H9 (cell line): ENCODE measurements around the gene EIF4H. TPM values are rescaled to one million over a fixed set of nuclear protein-coding genes. Genes with fewer than 3 reads are reported as not detected.
A peak's percentile ranks its signal among the peaks of the same experiment; 100 is the strongest.

ENCODE experiments used
- DNase-seq: peaks from one replicate; pipeline ENCODE4 v3.0.0-alpha.2; 2017
- H2AFZ ChIP-seq: one replicate; pipeline ENCODE4 v1.6.1; 2013; ENCODE audit warnings: mild to moderate bottlenecking, low read length, control low read depth, moderate library complexity
- H2AK5ac ChIP-seq: 2 replicates; pipeline ENCODE4 v1.6.1; 2013; ENCODE audit warnings: low read length, control low read depth, mixed read lengths; ENCODE audit not compliant: insufficient read length
- H2BK120ac ChIP-seq: one replicate; pipeline ENCODE4 v1.6.1; 2013; ENCODE audit warnings: low read depth, mild to moderate bottlenecking, low read length, control low read depth, inconsistent platforms; ENCODE audit not compliant: poor library complexity, severe bottlenecking
- H2BK12ac ChIP-seq: 2 replicates; pipeline ENCODE4 v1.6.1; 2013; ENCODE audit warnings: low read length, control low read depth, mixed read lengths, low read depth; ENCODE audit not compliant: insufficient read length
- H2BK15ac ChIP-seq: 2 replicates; pipeline ENCODE4 v1.6.1; 2013; ENCODE audit warnings: low read depth, low read length, control low read depth
- H2BK20ac ChIP-seq: one replicate; pipeline ENCODE4 v1.6.1; 2013; ENCODE audit warnings: low read depth, mild to moderate bottlenecking, low read length, control low read depth, inconsistent platforms; ENCODE audit not compliant: poor library complexity, severe bottlenecking
- H2BK5ac ChIP-seq: 2 replicates; pipeline ENCODE4 v1.6.1; 2013; ENCODE audit warnings: low read length, control low read depth, mixed read lengths; ENCODE audit not compliant: insufficient read length
- H3K14ac ChIP-seq: 2 replicates; pipeline ENCODE4 v1.6.1; 2013; ENCODE audit warnings: low read length, control low read depth; ENCODE audit not compliant: insufficient read depth
- H3K18ac ChIP-seq: 2 replicates; pipeline ENCODE4 v1.6.1; 2013; ENCODE audit warnings: low read depth, mild to moderate bottlenecking, mixed read lengths, low read length, control low read depth; ENCODE audit not compliant: insufficient read length
- H3K23ac ChIP-seq: 2 replicates; pipeline ENCODE4 v1.6.1; 2013; ENCODE audit warnings: low read length, control low read depth, mixed read lengths, low read depth; ENCODE audit not compliant: insufficient read length
- H3K23me2 ChIP-seq: 2 replicates; pipeline ENCODE4 v1.6.1; 2013; ENCODE audit warnings: low read depth, mild to moderate bottlenecking, mixed read lengths, low read length, control low read depth; ENCODE audit not compliant: insufficient read length, poor library complexity, severe bottlenecking
- H3K27ac ChIP-seq: 2 replicates; pipeline ENCODE4 v1.5.1; 2013; ENCODE audit warnings: low read length, control low read depth, mixed read lengths, low read depth; ENCODE audit not compliant: insufficient read length
- H3K27me3 ChIP-seq: 2 replicates; pipeline ENCODE4 v1.6.1; 2013; ENCODE audit warnings: low read length, control low read depth, inconsistent platforms; ENCODE audit not compliant: insufficient read depth
- H3K4ac ChIP-seq: 2 replicates; pipeline ENCODE4 v1.6.1; 2013; ENCODE audit warnings: low read depth, mild to moderate bottlenecking, control low read depth, inconsistent platforms, low read length, moderate library complexity
- H3K4me1 ChIP-seq: 2 replicates; pipeline ENCODE4 v1.6.1; 2013; ENCODE audit warnings: low read length, control low read depth, inconsistent platforms; ENCODE audit not compliant: insufficient read depth
- H3K4me2 ChIP-seq: 2 replicates; pipeline ENCODE4 v1.6.1; 2013; ENCODE audit warnings: low read length, control low read depth, mixed read lengths; ENCODE audit not compliant: insufficient read length, insufficient read depth
- H3K56ac ChIP-seq: 2 replicates; pipeline ENCODE4 v1.6.1; 2013; ENCODE audit warnings: low read depth, mild to moderate bottlenecking, mixed read lengths, low read length, control low read depth; ENCODE audit not compliant: insufficient read length
- H3K79me1 ChIP-seq: 2 replicates; pipeline ENCODE4 v1.6.1; 2013; ENCODE audit warnings: low read depth, mild to moderate bottlenecking, moderate library complexity, low read length, control low read depth, inconsistent platforms; ENCODE audit not compliant: insufficient read depth, poor library complexity, severe bottlenecking
- H3K79me2 ChIP-seq: 2 replicates; pipeline ENCODE4 v1.6.1; 2013; ENCODE audit warnings: low read length, control low read depth, inconsistent platforms; ENCODE audit not compliant: insufficient read depth
- H3K9ac ChIP-seq: 2 replicates; pipeline ENCODE4 v1.6.1; 2013; ENCODE audit warnings: low read length, control low read depth, mixed read lengths; ENCODE audit not compliant: insufficient read length; ENCODE audit errors: extremely low read depth
- H3K9me3 ChIP-seq: one replicate; pipeline ENCODE4 v1.6.1; 2013; ENCODE audit warnings: low read depth, low read length, inconsistent platforms; ENCODE audit not compliant: control insufficient read depth
- H3T11ph ChIP-seq: one replicate; pipeline ENCODE4 v1.6.1; 2013; ENCODE audit warnings: mild to moderate bottlenecking, low read length, control low read depth, inconsistent platforms
- H4K20me1 ChIP-seq: one replicate; pipeline ENCODE4 v1.6.1; 2013; ENCODE audit not compliant: control insufficient read depth, insufficient read length, insufficient read depth
- H4K5ac ChIP-seq: 2 replicates; pipeline ENCODE4 v1.6.1; 2013; ENCODE audit warnings: low read depth, mild to moderate bottlenecking, mixed read lengths, low read length, control low read depth; ENCODE audit not compliant: insufficient read length
- H4K8ac ChIP-seq: replicated peaks from 2 replicates; pipeline ENCODE4 v1.6.1; 2013; ENCODE audit warnings: low read length, control low read depth, mixed read lengths, low read depth; ENCODE audit not compliant: insufficient read length
- H4K91ac ChIP-seq: 2 replicates; pipeline ENCODE4 v1.6.1; 2013; ENCODE audit warnings: low read depth, mild to moderate bottlenecking, moderate library complexity, mixed read lengths, low read length, control low read depth; ENCODE audit not compliant: insufficient read length
- H3K27ac Mint-ChIP-seq, 3 experiments: 2 replicates in 2 of 3; 3 replicates in 1 of 3; pipeline ENCODE4 v1.8.0; 2020 to 2021; ENCODE audit warnings: mixed read lengths in 3 of 3, mild to moderate bottlenecking in 1 of 3, moderate library complexity in 1 of 3
- H3K27me3 Mint-ChIP-seq: 2 replicates; pipeline ENCODE4 v1.8.0; 2021; ENCODE audit warnings: low read depth, mild to moderate bottlenecking, moderate library complexity, mixed read lengths
- H3K36me3 Mint-ChIP-seq, 3 experiments: 2 replicates in 2 of 3; 3 replicates in 1 of 3; pipeline ENCODE4 v1.8.0; 2020 to 2021; ENCODE audit warnings: low read depth in 3 of 3, mixed read lengths in 3 of 3; ENCODE audit not compliant: insufficient read depth in 1 of 3
- H3K4me1 Mint-ChIP-seq, 2 experiments: 2 replicates each; pipeline ENCODE4 v1.8.0; 2020; ENCODE audit warnings: mixed read lengths in 2 of 2
- H3K4me3 Mint-ChIP-seq, 2 experiments: 2 replicates in 1 of 2; 3 replicates in 1 of 2; pipeline ENCODE4 v1.8.0; 2020 to 2021; ENCODE audit warnings: mild to moderate bottlenecking in 2 of 2, mixed read lengths in 2 of 2, moderate library complexity in 1 of 2
- H3K9me3 Mint-ChIP-seq, 2 experiments: 2 replicates in 1 of 2; 3 replicates in 1 of 2; pipeline ENCODE4 v1.8.0; 2020; ENCODE audit warnings: mild to moderate bottlenecking in 2 of 2, mixed read lengths in 2 of 2, moderate library complexity in 1 of 2
- CTCF ChIP-seq: fragments of 200-600 bp; sonication (generic); conservative IDR thresholded peaks from 3 replicates; pipeline ENCODE4 v1.8.0; 2021; ENCODE audit warnings: antibody characterized with exemption, mild to moderate bottlenecking
- WGBS: extraction: QIAGEN DNeasy Blood & Tissue Kit; methylation state at CpG from one replicate; pipeline ENCODE4 v1.1.7; 2013; ENCODE audit warnings: missing lambda C conversion rate, low lambda C conversion rate, mixed read lengths; ENCODE audit not compliant: insufficient read length; ENCODE audit errors: extremely low coverage; 5-methylcytosine and 5-hydroxymethylcytosine counted together
- total RNA-seq: library from RNA; stranded (reverse); gene quantifications from 2 replicates; pipeline ENCODE4 v1.2.1, GENCODE V29; 2021

The EIF4H gene
- total RNA-seq, 1 experiment from 2014 or later: 363 TPM

DNA sequence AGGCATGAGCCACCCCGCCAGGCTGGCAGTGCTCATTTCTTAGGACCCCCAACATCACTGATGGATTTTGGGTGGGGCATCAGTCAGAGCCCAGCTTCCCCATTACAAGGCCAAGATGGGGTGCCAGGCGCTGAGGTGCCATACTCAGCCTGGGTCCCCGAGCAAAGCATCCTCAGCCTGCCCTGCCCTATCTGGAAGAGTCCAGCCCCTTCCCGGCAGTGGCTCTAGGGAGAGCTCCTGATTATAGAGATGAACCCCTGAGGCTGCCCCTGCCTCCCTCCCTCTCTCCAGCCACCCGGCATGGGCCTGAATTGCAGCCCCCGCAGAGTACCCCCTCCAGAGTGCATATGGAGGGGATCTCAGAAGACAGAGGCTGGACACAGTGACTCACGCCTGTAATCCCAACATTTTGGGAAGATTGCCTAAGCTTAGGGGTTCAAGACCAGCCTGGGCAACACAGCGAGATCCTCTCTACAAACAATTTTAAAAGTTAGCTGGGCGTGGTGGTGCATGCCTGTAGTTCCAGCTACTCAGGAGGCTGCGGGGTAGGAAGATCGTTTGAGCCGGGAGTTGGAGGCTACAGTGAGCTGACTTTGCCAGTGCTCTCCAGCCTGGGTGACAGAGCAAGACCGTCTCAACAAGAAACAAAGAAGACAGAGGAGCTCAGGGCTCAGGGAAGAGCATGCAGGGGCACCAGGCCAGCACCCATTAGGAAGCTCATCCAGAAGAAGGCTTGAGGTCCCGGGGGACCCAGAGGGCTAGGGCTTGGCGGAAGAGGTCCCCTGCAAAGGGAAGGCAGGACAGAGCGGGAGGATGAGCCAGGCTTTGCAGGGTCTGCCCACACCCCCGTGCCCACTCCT, 48.9 kb downstream of the EIF4H start:
- H3K27ac ChIP-seq: no peak overlapping the region
- H3K9me3 ChIP-seq: no peaks in the 10 kb centered on the region
- H3K23ac ChIP-seq: no peak overlapping the region
- H2BK20ac ChIP-seq: no peak overlapping the region
- H4K20me1 ChIP-seq: peaks cover 3% of the 10 kb centered on the region
- Mint-ChIP-seq H3K27ac (peak overlapping the region in 2 of 3 experiments; percentile 85 to 89; a peak in 5 of 7 replicates), H3K36me3 (peaks cover 8 to 18% (median 15%) of the 10 kb centered on the region in 3 experiments), H3K27me3 (peaks cover 2% of the 10 kb centered on the region), H3K4me3 (no peak overlapping the region), H3K9me3 (no peaks in the 10 kb centered on the region; a peak in 1 of 5 replicates), H3K4me1 (peaks cover 7 to 13% of the 10 kb centered on the region in 2 experiments; a peak in 1 of 4 replicates)
- H3K4ac ChIP-seq: no peak overlapping the region
- H4K8ac ChIP-seq: no peak overlapping the region
- peaks cover 3% of the 10 kb centered on the region for H3K23me2 ChIP-seq
- H2BK15ac ChIP-seq: no peak overlapping the region
- no peak overlapping the region for H2BK120ac ChIP-seq
- no peak overlapping the region for H2BK12ac ChIP-seq
- H3K56ac ChIP-seq: no peak overlapping the region
- no peak overlapping the region for H3K18ac ChIP-seq
- no peak overlapping the region for H2AFZ ChIP-seq
- no peak overlapping the region for H3K9ac ChIP-seq
- no peak overlapping the region for H3K4me2 ChIP-seq
- no peak for TF ChIP-seq CTCF
- H3K14ac ChIP-seq: no peak overlapping the region
- no peak overlapping the region for H3T11ph ChIP-seq
- H2AK5ac ChIP-seq: no peak overlapping the region
- no peaks in the 10 kb centered on the region for H3K79me1 ChIP-seq
- WGBS: no CpG with 5 or more reads among the region's 17 CpGs
- no peak for DNase-seq
- no peaks in the 10 kb centered on the region for H3K27me3 ChIP-seq
- H4K91ac ChIP-seq: no peak overlapping the region
- H3K79me2 ChIP-seq: no peaks in the 10 kb centered on the region
- H2BK5ac ChIP-seq: no peak overlapping the region
- no peaks in the 10 kb centered on the region for H3K4me1 ChIP-seq
- no peak overlapping the region for H4K5ac ChIP-seq
